ACHN (cell line): ENCODE measurements around the gene CACNA1C.

Experiments used
- DNase-seq: peaks from one replicate; pipeline ENCODE4 v3.0.0-alpha.2; 2015
- in situ Hi-C: cut with HindIII; loops from 2 replicates; pipeline ENCODE4 v1.10.0; 2017; ENCODE audit warnings: low sequenced_read_pairs, low pct_ligation_motif_present, low pct_unique_long_range_greater_than_20kb

The CACNA1C gene

GRCh38 chr12:2653461-2653965 lies 600.7 kb downstream of the CACNA1C start:
- in situ Hi-C loops: no loop called here
- DNase-seq: no peak

GRCh38 chr12:2654311-2654710 lies 601.5 kb downstream of the CACNA1C start:
- no peak for DNase-seq
- in situ Hi-C loops: no loop called here

- in situ Hi-C loops: no loop called here
- DNase-seq: no peak
Measured at GRCh38 chr12:2654741-2655140, 602.0 kb downstream of the CACNA1C start.

- in situ Hi-C loops: no loop called here
- no peak for DNase-seq
Measured at GRCh38 chr12:2662524-2662923, 609.7 kb downstream of the CACNA1C start.

- DNase-seq: no peak
- in situ Hi-C loops: no loop called here
Measured at GRCh38 chr12:2664721-2665577, 612.2 kb downstream of the CACNA1C start.

GRCh38 chr12:2666411-2666810 lies 613.6 kb downstream of the CACNA1C start:
- DNase-seq: no peak
- in situ Hi-C loops: no loop called here

- no peak for DNase-seq
- in situ Hi-C loops: no loop called here
Measured at GRCh38 chr12:2666846-2667245, 614.1 kb downstream of the CACNA1C start.

- in situ Hi-C loops: no loop called here
- no peak for DNase-seq
Measured at GRCh38 chr12:2667716-2668440, 615.1 kb downstream of the CACNA1C start.

- no peak for DNase-seq
- in situ Hi-C loops: no loop called here
Measured at GRCh38 chr12:2668816-2669215, 616.0 kb downstream of the CACNA1C start.

GRCh38 chr12:2669560-2669959 lies 616.8 kb downstream of the CACNA1C start:
- in situ Hi-C loops: no loop called here
- no peak for DNase-seq

GRCh38 chr12:2672863-2673262 lies 620.1 kb downstream of the CACNA1C start:
- in situ Hi-C loops: no loop called here
- DNase-seq: no peak

- no peak for DNase-seq
- in situ Hi-C loops: no loop called here
Measured at GRCh38 chr12:2673966-2674810, 621.4 kb downstream of the CACNA1C start.

- DNase-seq: no peak
- in situ Hi-C loops: no loop called here
Measured at GRCh38 chr12:2675776-2676175, 623.0 kb downstream of the CACNA1C start.

GRCh38 chr12:2677142-2677880 lies 624.5 kb downstream of the CACNA1C start:
- no peak for DNase-seq
- in situ Hi-C loops: no loop called here

- DNase-seq: no peak
- in situ Hi-C loops: no loop called here
Measured at GRCh38 chr12:2678426-2678825, 625.6 kb downstream of the CACNA1C start.

- DNase-seq: no peak
- in situ Hi-C loops: no loop called here
Measured at GRCh38 chr12:2679068-2679815, 626.5 kb downstream of the CACNA1C start.

- DNase-seq: no peak
- in situ Hi-C loops: no loop called here
Measured at GRCh38 chr12:2679816-2680675, 627.3 kb downstream of the CACNA1C start.
